Sigmoid colon (tissue), 7 donors: ENCODE results near the gene CYGB. TPM values are rescaled to one million over a fixed set of nuclear protein-coding genes. Genes with fewer than 3 reads are reported as not detected.
"Not testable (repeated sequence)": the region's sequence is repeated elsewhere in the genome, so short reads cannot be mapped to it uniquely, and the experiment has no call there.

ENCODE experiments used
- DNase-seq: peaks from one replicate; pipeline ENCODE4 v3.0.0-alpha.2; 2019
- H3K27ac ChIP-seq, 4 donors: fragments of 200-600 bp; sonication (generic); one replicate each; pipeline ENCODE4 v1.5.1; 2016 to 2019; ENCODE audit warnings: mild to moderate bottlenecking in 1 of 4
- H3K27me3 ChIP-seq, 3 donors: fragments of 200-600 bp; sonication (generic); one replicate each; pipeline ENCODE4 v1.5.1; 2019; ENCODE audit warnings: mild to moderate bottlenecking in 1 of 3
- H3K36me3 ChIP-seq, 4 donors: fragments of 200-600 bp; sonication (generic); one replicate each; pipeline ENCODE4 v1.5.1; 2016 to 2019
- H3K4me1 ChIP-seq, 4 donors: fragments of 200-600 bp; sonication (generic); one replicate each; pipeline ENCODE4 v1.5.1; 2017 to 2019
- H3K4me3 ChIP-seq, 4 donors: fragments of 200-600 bp; sonication (generic); one replicate each; pipeline ENCODE4 v1.5.1; 2017 to 2019; ENCODE audit warnings: mild to moderate bottlenecking in 2 of 4, moderate library complexity in 1 of 4
- H3K9me3 ChIP-seq, 4 donors: fragments of 200-600 bp in 3 of 4; sonication (generic) in 3 of 4; one replicate each; pipeline versions ENCODE4 v1.5.1 to v1.6.1; 2013 to 2019
- EP300 ChIP-seq, 4 donors: sonication (generic); formaldehyde crosslinking; IDR thresholded peaks; one replicate each; pipeline ENCODE4 v1.6.1; 2017; ENCODE audit warnings: antibody characterized with exemption in 4 of 4
- POLR2A ChIP-seq, 2 donors: fragments of 450-650 bp; IDR thresholded peaks; one replicate each; pipeline ENCODE4 v1.6.1; 2016; ENCODE audit warnings: antibody characterized with exemption in 2 of 2, mild to moderate bottlenecking in 2 of 2, moderate library complexity in 2 of 2
- POLR2AphosphoS5 ChIP-seq, 4 donors: sonication (generic); formaldehyde crosslinking; IDR thresholded peaks; one replicate each; pipeline ENCODE4 v1.6.1; 2017; ENCODE audit warnings: antibody characterized with exemption in 4 of 4
- WGBS, 2 donors: extraction: QIAGEN DNeasy Blood & Tissue Kit; methylation state at CpG; one replicate each; pipeline ENCODE4 v1.1.7; 2013; 5-methylcytosine and 5-hydroxymethylcytosine counted together
- intact Hi-C: fragments of 100-400 bp; cut with DNase I; formaldehyde crosslinking; loops from one replicate; pipeline ENCODE4 v1.15.1; 2023
- polyA plus RNA-seq, 3 donors: library from polyadenylated mRNA; stranded (reverse); fragments of 200-250 nt; gene quantifications; one replicate each; pipeline ENCODE4 v1.2.3, GENCODE V29; 2013
- total RNA-seq, 4 donors: library from RNA; depleted of rRNA; stranded (reverse); fragments of >200 nt; gene quantifications; one replicate each; pipeline ENCODE4 v1.1.0, GENCODE V29; 2016
- TF ChIP-seq, protein P1 (sequence below), 4 experiments: fragments of 450-650 bp in 3 of 4; fragments of 200-600 bp in 1 of 4; IDR thresholded peaks; one replicate each; pipeline ENCODE4 v1.5.1; 2016 to 2019; ENCODE audit warnings: antibody characterized with exemption in 4 of 4, mild to moderate bottlenecking in 3 of 4, moderate library complexity in 2 of 4
- donor health status: healthy with polysubstance abuse.
- donor health status: Bipolar disorder and iron deficiency.
- donor health status: healthy.

CYGB gene
- total and polyA plus RNA-seq, 7 donors: 9.7 to 33.4 (median 19.0) TPM

- no peak overlapping the region for H3K4me3 ChIP-seq
- DNase-seq: no peak
- TF ChIP-seq POLR2A (IDR thresholded peaks at IDR 0.05) (no peak), POLR2AphosphoS5 (IDR thresholded peaks at IDR 0.05) (no peak), EP300 (IDR thresholded peaks at IDR 0.05) (no peak)
- TF ChIP-seq, protein P1, sequence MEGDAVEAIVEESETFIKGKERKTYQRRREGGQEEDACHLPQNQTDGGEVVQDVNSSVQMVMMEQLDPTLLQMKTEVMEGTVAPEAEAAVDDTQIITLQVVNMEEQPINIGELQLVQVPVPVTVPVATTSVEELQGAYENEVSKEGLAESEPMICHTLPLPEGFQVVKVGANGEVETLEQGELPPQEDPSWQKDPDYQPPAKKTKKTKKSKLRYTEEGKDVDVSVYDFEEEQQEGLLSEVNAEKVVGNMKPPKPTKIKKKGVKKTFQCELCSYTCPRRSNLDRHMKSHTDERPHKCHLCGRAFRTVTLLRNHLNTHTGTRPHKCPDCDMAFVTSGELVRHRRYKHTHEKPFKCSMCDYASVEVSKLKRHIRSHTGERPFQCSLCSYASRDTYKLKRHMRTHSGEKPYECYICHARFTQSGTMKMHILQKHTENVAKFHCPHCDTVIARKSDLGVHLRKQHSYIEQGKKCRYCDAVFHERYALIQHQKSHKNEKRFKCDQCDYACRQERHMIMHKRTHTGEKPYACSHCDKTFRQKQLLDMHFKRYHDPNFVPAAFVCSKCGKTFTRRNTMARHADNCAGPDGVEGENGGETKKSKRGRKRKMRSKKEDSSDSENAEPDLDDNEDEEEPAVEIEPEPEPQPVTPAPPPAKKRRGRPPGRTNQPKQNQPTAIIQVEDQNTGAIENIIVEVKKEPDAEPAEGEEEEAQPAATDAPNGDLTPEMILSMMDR (IDR thresholded peaks at IDR 0.05): no peak
- no peaks in the 10 kb centered on the region for H3K9me3 ChIP-seq
- H3K27ac ChIP-seq: no peak overlapping the region
- intact Hi-C loops: no loop called here
- H3K27me3 ChIP-seq: peaks cover 0 to 5% (median 4%) of the 10 kb centered on the region in 3 donors
- whole genome bisulfite sequencing, 2 donors: 74 to 86% methylated on average over 22 of the region's 22 CpGs
- no peaks in the 10 kb centered on the region for H3K36me3 ChIP-seq
- H3K4me1 ChIP-seq: peaks cover 0 to 19% (median 3%) of the 10 kb centered on the region in 4 donors
Observed at GRCh38 chr17:76512366-76513305, 24.9 kb downstream of the CYGB start.

DNA sequence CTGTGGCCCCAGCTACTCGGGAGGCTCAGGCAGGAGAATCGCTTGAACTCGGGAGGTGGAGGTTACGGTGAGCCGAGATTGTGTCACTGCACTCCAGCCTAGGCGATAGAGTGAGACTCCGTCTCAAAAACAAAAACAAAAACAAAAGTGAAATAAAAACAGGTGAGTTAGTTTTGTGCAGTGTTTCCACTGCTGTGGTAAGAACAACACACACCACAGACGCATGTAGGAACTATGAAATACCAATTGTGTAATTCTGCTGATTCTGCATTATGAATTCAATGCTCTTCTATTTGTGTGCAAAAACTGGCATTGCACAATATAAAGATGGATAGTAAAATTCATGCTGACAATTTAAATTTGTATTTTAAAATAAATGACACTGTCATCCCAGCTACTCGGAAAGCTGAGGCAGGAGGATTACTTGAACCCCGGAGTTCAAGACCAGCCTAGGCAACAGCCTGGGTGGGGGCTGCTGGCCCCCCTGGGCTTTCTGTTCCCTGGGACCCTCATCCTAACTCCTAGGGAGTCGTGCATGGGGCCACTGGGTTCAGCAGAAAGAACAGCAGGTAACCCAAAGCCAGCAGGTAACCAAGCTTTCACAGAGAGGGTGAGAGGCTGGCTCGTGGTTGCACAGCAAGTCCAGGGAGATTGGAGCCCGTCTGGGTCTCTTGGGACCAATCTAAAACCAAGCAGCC, 25.7 kb downstream of the CYGB start:
- TF ChIP-seq EP300 (IDR thresholded peaks at IDR 0.05) (no peak), POLR2A (IDR thresholded peaks at IDR 0.05) (no peak), POLR2AphosphoS5 (IDR thresholded peaks at IDR 0.05) (peak in 1 of 4 donors; percentile 41)
- TF ChIP-seq, protein P1 (IDR thresholded peaks at IDR 0.05): no peak
- Histone ChIP-seq H3K27ac (no peak overlapping the region), H3K4me3 (no peak overlapping the region), H3K36me3 (no peaks in the 10 kb centered on the region), H3K9me3 (no peaks in the 10 kb centered on the region), H3K4me1 (peaks cover 0 to 19% (median 3%) of the 10 kb centered on the region in 4 donors), H3K27me3 (peaks cover 0 to 12% (median 11%) of the 10 kb centered on the region in 3 donors)
- WGBS, 2 donors: 74 to 81% methylated on average over 13 of the region's 13 CpGs
- no peak for DNase-seq
- intact Hi-C loops: no loop called here

DNA sequence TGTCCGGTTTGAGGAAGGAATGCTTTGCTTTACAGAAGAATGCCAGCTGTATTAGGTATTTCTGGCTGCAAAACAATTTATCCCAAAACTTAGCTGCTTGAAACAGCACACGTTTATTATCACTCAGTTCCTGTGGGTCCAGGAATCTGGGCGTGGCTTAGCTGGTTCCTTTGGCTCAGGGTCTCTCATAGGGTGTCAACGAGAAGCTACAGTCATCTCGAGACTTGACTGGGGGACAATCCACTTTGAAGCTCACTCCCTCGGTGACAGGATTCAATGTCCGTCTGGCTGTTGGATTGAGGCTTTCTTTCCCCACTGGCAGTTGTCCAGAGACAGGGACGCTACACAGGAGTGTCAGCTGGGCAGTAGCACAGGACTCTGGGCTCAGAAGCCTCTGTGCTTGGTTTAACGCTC, 26.7 kb downstream of the CYGB start:
- Histone ChIP-seq H3K9me3 (no peaks in the 10 kb centered on the region), H3K4me1 (peaks cover 0 to 22% (median 2%) of the 10 kb centered on the region in 4 donors), H3K36me3 (no peaks in the 10 kb centered on the region), H3K4me3 (no peak overlapping the region), H3K27ac (no peak overlapping the region), H3K27me3 (peaks cover 0 to 15% (median 13%) of the 10 kb centered on the region in 3 donors)
- no peak for DNase-seq
- WGBS, 2 donors: 15 to 44% methylated on average over 9 of the region's 9 CpGs
- TF ChIP-seq EP300 (IDR thresholded peaks at IDR 0.05): no peak
- no peak for TF ChIP-seq POLR2AphosphoS5 (IDR thresholded peaks at IDR 0.05)
- no peak for TF ChIP-seq POLR2A (IDR thresholded peaks at IDR 0.05)
- TF ChIP-seq, protein P1 (IDR thresholded peaks at IDR 0.05): no peak
- intact Hi-C loops: no loop called here

- intact Hi-C loops: loop anchor here (5.0 kb wide), 1 partner anchor 101 kb away; no protein-coding TSS in a partner anchor
- not testable (repeated sequence) for DNase-seq
Observed at GRCh38 chr17:76508472-76509063, 28.9 kb downstream of the CYGB start.

More at GRCh38 chr17:76508472-76509063, 28.9 kb downstream of the CYGB start:
- WGBS, 2 donors: 75 to 80% methylated on average over 14 of the region's 14 CpGs
- not testable (repeated sequence) for H3K27ac ChIP-seq, H3K36me3 ChIP-seq, H3K4me3 ChIP-seq, H3K9me3 ChIP-seq
- H3K27me3 ChIP-seq: peaks cover 0 to 15% (median 13%) of the 10 kb centered on the region in 3 donors
- peaks cover 0 to 12% (median 0%) of the 10 kb centered on the region in 4 donors for H3K4me1 ChIP-seq
